A549 (cell line): Measurements from ENCODE around the gene LBHD1. TPM values are rescaled to one million over a fixed set of nuclear protein-coding genes. Genes with fewer than 3 reads are reported as not detected.

Source experiments
- ATAC-seq, 2 experiments: fragments of 200-7000 bp in 1 of 2; fragments of >200 bp in 1 of 2; cut with Nextera tagmentation in 1 of 2; cut with Tn5 transposase in 1 of 2; 3 replicates each; pipeline versions ENCODE4 v1.8.0 to v1.9.1; 2018 to 2020; ENCODE audit warnings: mild to moderate bottlenecking in 1 of 2, moderate library complexity in 1 of 2
- CTCF ChIA-PET: fragments of 300-600 bp; sonication (Branson Sonifier 250); formaldehyde crosslinking; extraction: SDS; loops from one replicate; lab custom pipeline; 2021; ENCODE audit warnings: antibody characterized with exemption, inconsistent platforms; lab: Yijun Ruan, JAX
- POLR2A ChIA-PET: fragments of 350-600 bp; formaldehyde crosslinking; extraction: SDS; loops from one replicate; lab custom pipeline; 2021; ENCODE audit warnings: antibody characterized with exemption, inconsistent platforms; lab: Yijun Ruan, JAX
- DNase-seq, 2 experiments: peaks; one replicate each; pipeline versions ENCODE4 v3.0.0 to v3.0.0-alpha.2; 2011 to 2016; ENCODE audit warnings: low read depth in 1 of 2, low spot score in 1 of 2
- FAIRE-seq: peaks from 2 replicates; lab custom pipeline; 2011; peaks lifted over from hg19 to GRCh38; lab: Jason Lieb, UNC
- H3K27ac ChIP-seq, 2 experiments: fragments of >200 bp; sonication (Bioruptor Twin); formaldehyde crosslinking; 3 replicates each; pipeline ENCODE4 v1.5.1; 2016 to 2017
- H3K4me1 ChIP-seq: fragments of >200 bp; sonication (Bioruptor Twin); formaldehyde crosslinking; 3 replicates; pipeline ENCODE4 v1.6.1; 2016
- H3K4me2 ChIP-seq: fragments of >200 bp; sonication (Bioruptor Twin); formaldehyde crosslinking; 3 replicates; pipeline ENCODE4 v1.6.1; 2016
- H3K4me3 ChIP-seq: fragments of >200 bp; sonication (Bioruptor Twin); formaldehyde crosslinking; 3 replicates; pipeline ENCODE4 v1.5.1; 2016
- H3K9me3 ChIP-seq: fragments of >200 bp; sonication (Bioruptor Twin); formaldehyde crosslinking; 3 replicates; pipeline ENCODE4 v1.6.1; 2016
- ATOH8 ChIP-seq: fragments of 250-450 bp; sonication (Bioruptor Pico); IDR thresholded peaks from 2 replicates; pipeline ENCODE4 v1.5.0; 2020; ENCODE audit warnings: low read depth, mild to moderate bottlenecking, moderate library complexity
- BCL3 ChIP-seq: fragments of >200 bp; sonication (Bioruptor Twin); formaldehyde crosslinking; IDR thresholded peaks from 3 replicates; pipeline ENCODE4 v1.6.1; 2016
- BHLHE40 ChIP-seq: IDR thresholded peaks from 2 replicates; pipeline ENCODE4 v1.6.1; 2012; ENCODE audit warnings: low read depth, low read length, inconsistent platforms
- CBX8 ChIP-seq: fragments of 200-600 bp; sonication (generic); IDR thresholded peaks from 2 replicates; pipeline ENCODE4 v1.6.1; 2016
- CHD2 ChIP-seq: fragments of 150-350 bp; IDR thresholded peaks from 2 replicates; pipeline ENCODE4 v1.6.1; 2014; ENCODE audit warnings: low read length; ENCODE audit not compliant: partially characterized antibody
- CTCF ChIP-seq: fragments of >200 bp; sonication (Bioruptor Twin); formaldehyde crosslinking; IDR thresholded peaks from 3 replicates; pipeline ENCODE4 v1.5.1; 2016
- E2F6 ChIP-seq: IDR thresholded peaks from 2 replicates; pipeline ENCODE4 v1.6.1; 2012; ENCODE audit warnings: low read depth, borderline replicate concordance
- EHMT2 ChIP-seq: fragments of 200-600 bp; sonication (generic); IDR thresholded peaks from 2 replicates; pipeline ENCODE4 v1.6.1; 2016; ENCODE audit warnings: antibody characterized with exemption, low read depth, mild to moderate bottlenecking, moderate library complexity
- ESRRA ChIP-seq: fragments of 150-350 bp; IDR thresholded peaks from 2 replicates; pipeline ENCODE4 v1.6.1; 2014; ENCODE audit warnings: mild to moderate bottlenecking, low read length, borderline replicate concordance
- GATA3 ChIP-seq: IDR thresholded peaks from 2 replicates; pipeline ENCODE4 v1.6.1; 2012; ENCODE audit warnings: borderline replicate concordance
- HEYL ChIP-seq: fragments of 250-450 bp; sonication (Bioruptor Pico); IDR thresholded peaks from 2 replicates; pipeline ENCODE4 v1.8.0; 2021; ENCODE audit warnings: mild to moderate bottlenecking, moderate library complexity
- HMGXB4 ChIP-seq: fragments of 250-450 bp; sonication (Bioruptor Pico); IDR thresholded peaks from 2 replicates; pipeline ENCODE4 v1.5.0; 2021; ENCODE audit warnings: mild to moderate bottlenecking, moderate library complexity, borderline replicate concordance
- HOXB5 ChIP-seq: fragments of 250-450 bp; sonication (Bioruptor Pico); IDR thresholded peaks from 2 replicates; pipeline ENCODE4 v1.5.0; 2020; ENCODE audit warnings: mild to moderate bottlenecking, moderate library complexity
- NFE2L2 ChIP-seq: fragments of 150-350 bp; conservative IDR thresholded peaks from 2 replicates; pipeline ENCODE4 v1.6.1; 2014; ENCODE audit warnings: low read length
- NPAS2 ChIP-seq: fragments of 250-450 bp; sonication (Bioruptor Pico); IDR thresholded peaks from 2 replicates; pipeline ENCODE4 v1.8.0; 2022; ENCODE audit warnings: mild to moderate bottlenecking, moderate library complexity, borderline replicate concordance
- NR3C1 ChIP-seq: fragments of >200 bp; sonication (Bioruptor Twin); formaldehyde crosslinking; IDR thresholded peaks from 3 replicates; pipeline ENCODE4 v1.6.1; 2017
- PHF8 ChIP-seq: fragments of 200-600 bp; sonication (generic); IDR thresholded peaks from 2 replicates; pipeline ENCODE4 v1.6.1; 2016; ENCODE audit warnings: low read depth, mild to moderate bottlenecking, antibody characterized with exemption, moderate library complexity, borderline replicate concordance
- POLR2A ChIP-seq: IDR thresholded peaks from 2 replicates; pipeline ENCODE4 v1.6.1; 2012; ENCODE audit warnings: mild to moderate bottlenecking, low read length
- POLR2AphosphoS2 ChIP-seq: conservative IDR thresholded peaks from 2 replicates; pipeline ENCODE4 v1.6.1; 2012; ENCODE audit warnings: low read length, improper control_type of control experiment, inconsistent platforms
- RAD21 ChIP-seq, 2 experiments: fragments of >200 bp in 1 of 2; sonication (Bioruptor Twin) in 1 of 2; formaldehyde crosslinking in 1 of 2; IDR thresholded peaks in 1 of 2; conservative IDR thresholded peaks in 1 of 2; 2 replicates in 1 of 2; 3 replicates in 1 of 2; pipeline ENCODE4 v1.6.1; 2012 to 2018; ENCODE audit warnings: inconsistent platforms in 1 of 2
- RARB ChIP-seq: fragments of 250-450 bp; sonication (Bioruptor Pico); IDR thresholded peaks from 2 replicates; pipeline ENCODE4 v1.8.0; 2021; ENCODE audit warnings: mild to moderate bottlenecking, moderate library complexity
- RFX5 ChIP-seq: fragments of 450-650 bp; IDR thresholded peaks from 2 replicates; pipeline ENCODE4 v1.7.1; 2014; ENCODE audit warnings: antibody characterized with exemption, mild to moderate bottlenecking, moderate library complexity
- USF2 ChIP-seq: fragments of 450-650 bp; IDR thresholded peaks from 2 replicates; pipeline ENCODE4 v1.6.1; 2014; ENCODE audit warnings: antibody characterized with exemption
- ZC3H11A ChIP-seq: fragments of 450-650 bp; IDR thresholded peaks from 2 replicates; pipeline ENCODE4 v1.6.1; 2014; ENCODE audit warnings: antibody characterized with exemption, mild to moderate bottlenecking
- ZNF302 ChIP-seq: fragments of 250-450 bp; sonication (Bioruptor Pico); IDR thresholded peaks from 2 replicates; pipeline ENCODE4 v1.9.0; 2021; ENCODE audit warnings: inconsistent platforms, mild to moderate bottlenecking, moderate library complexity
- WGBS: methylation state at CpG from one replicate; pipeline ENCODE4 v1.1.6; 2017; ENCODE audit errors: missing lambda C conversion rate; 5-methylcytosine and 5-hydroxymethylcytosine counted together
- polyA plus RNA-seq, 4 experiments: library from polyadenylated mRNA; depleted of rRNA in 3 of 4; stranded (reverse); fragments of >200 nt; fragmentation: RNase III in 1 of 4; extraction: RNeasy Plus Mini Kit Qiagen cat#74134 plus additional on column Dnase treatment in 1 of 4; gene quantifications; 2 replicates in 3 of 4; 3 replicates in 1 of 4; pipeline ENCODE4 v1.2.3, GENCODE V29; 2011 to 2017

Gene LBHD1
- polyA plus RNA-seq, 2 of the 4 experiments (the other 2 are of a cell fraction): 4.1 to 6.8 TPM

GRCh38 chr11:62615521-62615920, 56.5 kb downstream of the LBHD1 start:
- TF ChIP-seq BHLHE40: no peak
- no peak for TF ChIP-seq HEYL (CRISPR knock-in tag)
- TF ChIP-seq POLR2A: no peak
- TF ChIP-seq ESRRA: no peak
- no peak for TF ChIP-seq EHMT2
- TF ChIP-seq RARB (CRISPR knock-in tag): no peak
- no peak for ATAC-seq
- ChIA-PET POLR2A (no interaction called here), CTCF (interaction anchor here (1.1 kb wide), 1 partner anchor 24 kb away, joined by 3 read pairs; the partner anchor contains the start of gene TUT1)
- no peak for FAIRE-seq
- WGBS: 94% methylated on average over 6 of the region's 7 CpGs
- H3K9me3 ChIP-seq: no peaks in the 10 kb centered on the region
- no peak overlapping the region for H3K4me3 ChIP-seq
- peaks cover 33% of the 10 kb centered on the region for H3K4me1 ChIP-seq
- DNase-seq: no peak
- no peak overlapping the region for H3K4me2 ChIP-seq
- H3K27ac ChIP-seq: no peak overlapping the region

- H3K27ac ChIP-seq: peak overlapping the region in 1 of 2 experiments; percentile 98; a peak in 3 of 6 replicates
- peaks cover 29% of the 10 kb centered on the region for H3K4me1 ChIP-seq
- no peak for TF ChIP-seq POLR2AphosphoS2
- TF ChIP-seq E2F6: no peak
- TF ChIP-seq RFX5: no peak
- TF ChIP-seq NFE2L2: no peak
- TF ChIP-seq NR3C1: no peak
- TF ChIP-seq CHD2: no peak
- TF ChIP-seq ATOH8: no peak
- TF ChIP-seq ZC3H11A: no peak
- TF ChIP-seq GATA3: no peak
- no peak for TF ChIP-seq CTCF
- no peak for TF ChIP-seq HOXB5 (CRISPR knock-in tag)
- TF ChIP-seq RAD21 (conservative IDR thresholded peaks at IDR 0.05 in 1 of 2, IDR thresholded peaks at IDR 0.05 in 1 of 2): no peak
- no peak for TF ChIP-seq CBX8
- TF ChIP-seq ZNF302 (CRISPR knock-in tag): no peak
- no peak for TF ChIP-seq RARB (CRISPR knock-in tag)
- TF ChIP-seq, all 56 proteins: peak for 0
- no peaks in the 10 kb centered on the region for H3K9me3 ChIP-seq
- 80% methylated on average over 8 of the region's 8 CpGs for WGBS
- no peak for ATAC-seq
- no peak for DNase-seq
- H3K4me2 ChIP-seq: no peak overlapping the region
- H3K4me3 ChIP-seq: no peak overlapping the region
- ChIA-PET CTCF (interaction anchor here (1.1 to 4.1 kb wide), 3 partner anchors 8 to 219 kb away, joined by 4 to 48 read pairs (median 5); partner anchors contain the start of genes B3GAT3, C11orf98 and CSKMT), POLR2A (interaction anchor here (0.6 kb wide), 1 partner anchor 257 kb away, joined by 4 read pairs; no protein-coding TSS in a partner anchor)
- no peak for FAIRE-seq
These were observed 57.8 kb downstream of the LBHD1 start for GRCh38 chr11:62614275-62614674.

- ATAC-seq: peak; percentile 5 to 37; a peak in 4 of 6 replicates
- Histone ChIP-seq H3K4me1 (peaks cover 29% of the 10 kb centered on the region), H3K4me3 (no peak overlapping the region; the same call in 2 of the 3 replicates), H3K9me3 (no peaks in the 10 kb centered on the region), H3K4me2 (peak overlapping the region; percentile 81), H3K27ac (peak overlapping the region; percentile 80 to 98)
- no peak for DNase-seq
- FAIRE-seq: no peak
- POLR2A ChIA-PET: interaction anchor here (1.4 to 3.7 kb wide), 3 partner anchors 8 to 52 kb away, joined by 5 to 27 read pairs (median 12); partner anchors contain the start of genes B3GAT3, C11orf98, CSKMT and TUT1
- WGBS: 80% methylated on average over 6 of the region's 15 CpGs
- CTCF ChIA-PET: interaction anchor here (1.1 to 4.1 kb wide), 8 partner anchors 9 to 193 kb away, joined by 3 to 48 read pairs (median 14); partner anchors contain the start of genes B3GAT3, C11orf98, CSKMT and MTA2
- TF ChIP-seq BCL3 (no peak), USF2 (no peak), ATOH8 (no peak), NPAS2 (CRISPR knock-in tag) (no peak), RARB (CRISPR knock-in tag) (no peak), HMGXB4 (CRISPR knock-in tag) (no peak), EHMT2 (no peak), ESRRA (no peak), PHF8 (no peak), RAD21 (conservative IDR thresholded peaks at IDR 0.05 in 1 of 2, IDR thresholded peaks at IDR 0.05 in 1 of 2) (no peak)
These were observed 58.7 kb downstream of the LBHD1 start for GRCh38 chr11:62613291-62613778.
